Body of pancreas (tissue), 4 donors: ENCODE measurements around the gene IFITM10.

Experiments used
- CTCF ChIP-seq, 7 experiments: fragments of 450-650 bp in 4 of 7; fragments of 200-600 bp in 3 of 7; sonication (generic) in 3 of 7; IDR thresholded peaks; one replicate each; pipeline ENCODE4 v1.5.1; 2016 to 2019; ENCODE audit warnings: antibody characterized with exemption in 7 of 7
- POLR2A ChIP-seq, 3 donors: fragments of 450-650 bp; IDR thresholded peaks; one replicate each; pipeline ENCODE4 v1.6.1; 2016; ENCODE audit warnings: antibody characterized with exemption in 3 of 3, mild to moderate bottlenecking in 2 of 3

- TF ChIP-seq CTCF (IDR thresholded peaks at IDR 0.05) (peak in 2 of 7 experiments; percentile 9 to 23), POLR2A (IDR thresholded peaks at IDR 0.05) (no peak)
Measured at GRCh38 chr11:1706634-1707400, 43.6 kb downstream of the IFITM10 start.
